ES-I3 (cell line): ENCODE data around the gene ABCA4.

Source experiments
- H3K36me3 ChIP-seq: 2 replicates; pipeline ENCODE4 v1.6.1; 2013; ENCODE audit warnings: mild to moderate bottlenecking, low read length, control low read depth, moderate library complexity; ENCODE audit not compliant: insufficient read depth
- H3K4me1 ChIP-seq: 2 replicates; pipeline ENCODE4 v1.6.1; 2013; ENCODE audit warnings: mild to moderate bottlenecking, control low read depth, low read length; ENCODE audit not compliant: insufficient read depth
- H3K9ac ChIP-seq: 2 replicates; pipeline ENCODE4 v1.6.1; 2013; ENCODE audit warnings: low read depth, mild to moderate bottlenecking, low read length, moderate library complexity
- H3K9me3 ChIP-seq: 2 replicates; pipeline ENCODE4 v1.6.1; 2013; ENCODE audit warnings: mild to moderate bottlenecking, low read length, moderate library complexity; ENCODE audit not compliant: control insufficient read depth, insufficient read depth

ABCA4 gene

DNA sequence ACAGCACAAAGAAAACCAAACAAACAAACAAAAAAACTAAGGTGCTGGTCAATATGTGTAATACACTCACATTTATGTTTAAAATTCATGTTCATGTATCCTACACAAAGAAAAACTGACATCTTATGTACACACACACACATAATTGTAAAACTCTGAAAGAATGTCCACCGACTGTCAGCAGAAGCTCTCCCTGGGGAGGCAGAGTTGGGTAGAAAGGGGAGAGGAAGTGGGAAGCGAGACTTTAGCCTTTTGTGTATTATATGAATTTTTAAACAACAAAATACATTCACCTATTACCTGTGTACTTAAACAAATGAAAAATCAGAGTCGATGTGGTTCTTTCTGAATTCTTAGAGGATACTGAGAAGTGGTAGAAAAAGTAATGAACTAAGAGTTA lies 88.3 kb downstream of the ABCA4 start:
- H3K9ac ChIP-seq, result no peak overlapping the region
- H3K4me1 ChIP-seq, result no peaks in the 10 kb centered on the region; the same call in 1 of the 2 replicates
- H3K9me3 ChIP-seq, result no peaks in the 10 kb centered on the region
- H3K36me3 ChIP-seq, result no peaks in the 10 kb centered on the region

DNA sequence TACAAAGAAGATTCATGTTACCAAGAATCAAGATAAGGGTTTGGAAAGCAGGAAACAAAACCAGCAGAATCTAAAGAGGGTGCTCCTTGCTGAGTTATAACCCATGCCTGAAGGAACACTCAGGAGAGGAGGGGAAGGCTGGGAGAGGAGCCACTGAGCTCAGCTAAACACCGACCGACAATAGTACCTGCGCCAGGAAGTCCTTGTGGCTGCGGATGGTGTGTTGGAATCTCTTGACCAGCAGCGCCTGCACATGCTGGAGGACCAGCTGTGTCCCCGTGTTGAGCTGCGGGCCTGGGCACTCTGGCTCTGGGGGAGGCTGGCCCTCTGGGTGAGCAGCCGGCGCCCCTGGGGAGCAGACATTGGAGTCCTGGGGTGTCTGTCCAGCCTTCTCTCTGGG lies 89.4 kb downstream of the ABCA4 start:
- Histone ChIP-seq H3K9me3 (no peaks in the 10 kb centered on the region), H3K9ac (no peak overlapping the region), H3K4me1 (no peaks in the 10 kb centered on the region), H3K36me3 (no peaks in the 10 kb centered on the region)

DNA sequence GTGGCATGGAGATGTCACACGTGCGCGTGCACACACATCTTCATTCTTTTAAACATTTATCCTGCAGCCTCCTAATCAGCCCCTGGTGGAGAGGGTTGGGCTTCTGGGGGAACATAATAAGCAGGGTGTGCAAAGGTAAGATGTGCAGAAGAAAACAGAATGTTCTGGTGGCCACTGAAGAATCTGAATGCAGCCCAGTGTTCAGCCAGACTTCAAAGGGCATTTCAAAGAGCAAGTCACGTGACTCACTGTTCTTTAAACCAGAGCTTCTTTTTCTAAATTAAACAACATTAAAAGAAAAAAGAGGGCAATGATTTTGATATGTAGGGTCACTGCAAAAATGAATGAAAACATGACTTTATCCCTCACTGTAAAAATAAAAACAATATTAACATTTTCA lies 89.8 kb downstream of the ABCA4 start:
- no peaks in the 10 kb centered on the region for H3K9me3 ChIP-seq
- H3K36me3 ChIP-seq, result no peaks in the 10 kb centered on the region
- H3K9ac ChIP-seq, result no peak overlapping the region
- no peaks in the 10 kb centered on the region for H3K4me1 ChIP-seq

DNA sequence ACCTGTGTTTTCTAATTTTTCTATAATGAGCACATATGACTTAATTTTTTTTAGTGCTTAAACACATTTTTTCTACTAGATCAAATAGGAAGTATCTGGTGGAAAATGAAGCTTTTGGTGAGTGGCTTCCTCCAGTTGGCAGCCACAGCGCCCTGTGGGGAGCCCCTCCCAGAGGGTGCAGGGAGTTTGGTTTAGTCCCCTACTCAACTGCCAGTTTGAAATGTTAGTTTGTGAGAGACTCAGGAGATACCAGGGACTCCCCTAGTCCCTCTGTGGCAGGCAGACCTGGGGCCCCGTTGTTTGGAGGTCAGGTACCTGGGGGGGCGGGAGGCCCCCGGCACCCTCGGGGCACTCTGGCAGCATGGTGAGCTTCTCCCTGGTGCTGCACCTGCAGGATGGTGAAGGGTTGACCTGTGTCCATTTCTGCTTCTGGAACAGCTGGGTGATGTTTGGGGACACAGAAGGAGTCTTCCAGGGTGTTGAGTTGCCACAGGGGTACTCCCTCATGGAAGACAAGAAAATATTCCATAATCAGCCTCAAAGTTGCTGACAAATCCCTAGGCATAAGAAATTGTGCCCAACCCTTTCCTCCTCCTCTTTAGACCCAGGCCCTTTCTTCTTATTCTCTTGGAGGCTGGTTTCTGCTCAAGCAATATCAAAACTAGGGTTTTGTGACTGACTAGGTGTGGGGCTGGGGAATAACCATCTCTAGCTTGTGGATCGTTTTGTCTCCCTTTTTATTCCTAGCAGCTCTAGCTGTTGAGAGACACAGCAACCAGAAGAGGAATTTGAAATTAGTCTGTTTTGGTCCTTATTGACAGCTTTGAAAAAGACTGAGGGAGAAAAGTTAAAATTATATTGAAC lies 91.6 kb downstream of the ABCA4 start:
- H3K9ac ChIP-seq, result no peak overlapping the region
- no peaks in the 10 kb centered on the region for H3K36me3 ChIP-seq
- H3K9me3 ChIP-seq, result no peaks in the 10 kb centered on the region
- no peaks in the 10 kb centered on the region for H3K4me1 ChIP-seq

DNA sequence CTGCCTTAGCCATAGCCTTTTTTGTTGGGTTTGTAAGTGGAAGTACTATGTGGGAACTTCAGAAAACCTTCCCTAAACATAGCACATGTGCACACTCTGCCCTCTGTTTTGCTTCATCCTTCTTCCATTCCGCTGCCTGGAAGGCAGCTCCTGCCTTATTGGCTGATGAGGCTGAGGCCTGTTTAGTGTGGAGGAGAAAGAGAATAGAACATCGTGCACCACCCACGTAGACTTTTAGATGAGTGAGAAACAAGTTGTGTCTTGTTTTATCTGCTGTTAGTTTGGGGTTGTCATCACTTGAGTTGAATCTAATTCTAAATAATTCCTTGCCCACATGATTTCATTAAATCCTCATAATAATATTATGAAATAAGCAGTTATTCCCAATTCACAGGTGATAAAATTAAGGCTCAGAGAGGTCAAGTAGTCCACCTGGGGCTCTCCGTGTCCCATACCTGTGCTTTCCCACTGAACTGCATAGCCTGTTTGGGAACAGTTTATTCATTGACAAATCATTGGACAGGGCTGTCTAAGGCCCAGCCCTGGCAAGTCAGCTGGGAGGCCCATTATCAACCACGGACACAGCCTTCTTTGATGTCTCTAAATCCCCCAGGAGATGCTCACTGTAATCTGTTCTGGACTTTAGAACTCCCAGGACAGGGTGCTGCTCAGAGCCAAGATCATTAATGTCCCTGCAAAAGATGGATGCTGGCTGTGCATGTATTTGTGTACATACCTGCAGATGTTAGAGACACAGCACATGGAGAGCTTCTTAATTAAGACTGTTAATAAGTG lies 93.0 kb downstream of the ABCA4 start:
- Histone ChIP-seq H3K9me3 (no peaks in the 10 kb centered on the region), H3K9ac (no peak overlapping the region), H3K36me3 (no peaks in the 10 kb centered on the region), H3K4me1 (no peaks in the 10 kb centered on the region)

DNA sequence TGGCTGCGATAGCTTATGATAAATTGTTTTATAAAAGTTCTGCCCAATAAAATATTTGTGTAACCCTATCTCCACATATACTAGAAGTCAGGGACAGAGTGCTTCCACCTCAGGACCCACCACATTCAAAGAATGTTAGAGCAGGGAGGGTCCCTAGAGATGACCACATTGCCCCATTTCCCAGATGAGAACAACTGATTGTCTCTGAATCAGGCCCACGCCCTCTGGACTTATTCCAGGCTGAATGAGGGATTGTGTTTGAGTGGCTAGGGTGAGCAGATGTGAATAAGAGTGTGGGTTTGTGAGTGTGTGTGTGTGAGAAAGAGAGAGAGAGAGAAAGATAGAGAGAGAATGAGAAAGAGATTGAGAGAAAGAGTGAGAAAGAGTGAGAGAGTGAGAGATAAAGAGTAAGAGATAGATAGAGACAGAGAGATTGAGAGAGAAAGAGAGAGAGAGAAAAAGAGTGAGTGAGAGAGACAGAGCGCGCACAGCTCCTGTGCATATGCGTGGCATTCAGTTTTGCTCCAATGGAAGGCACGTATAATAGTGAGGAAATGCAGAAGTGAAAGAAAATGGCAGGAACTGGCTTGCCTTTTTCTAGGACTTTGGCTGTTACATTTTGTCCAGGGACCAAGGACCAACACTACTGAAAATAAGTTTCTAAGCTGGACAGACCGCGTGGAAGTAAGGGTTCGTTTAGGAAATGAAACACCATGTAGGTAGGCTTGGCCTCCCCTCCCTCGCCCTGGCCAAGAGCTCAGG lies 94.1 kb downstream of the ABCA4 start:
- no peaks in the 10 kb centered on the region for H3K9me3 ChIP-seq
- H3K9ac ChIP-seq, result no peak overlapping the region
- H3K36me3 ChIP-seq, result no peaks in the 10 kb centered on the region
- peaks cover 1% of the 10 kb centered on the region; the same call in 1 of the 2 replicates for H3K4me1 ChIP-seq

GRCh38 chr1:94025383-94026340 lies 95.3 kb downstream of the ABCA4 start:
- H3K36me3 ChIP-seq, result no peaks in the 10 kb centered on the region
- H3K4me1 ChIP-seq, result peaks cover 11% of the 10 kb centered on the region
- H3K9me3 ChIP-seq, result no peaks in the 10 kb centered on the region
- no peak overlapping the region for H3K9ac ChIP-seq

GRCh38 chr1:94024104-94024792 lies 96.7 kb downstream of the ABCA4 start:
- Histone ChIP-seq H3K9ac (no peak overlapping the region), H3K36me3 (no peaks in the 10 kb centered on the region), H3K9me3 (no peaks in the 10 kb centered on the region), H3K4me1 (peaks cover 11% of the 10 kb centered on the region)

DNA sequence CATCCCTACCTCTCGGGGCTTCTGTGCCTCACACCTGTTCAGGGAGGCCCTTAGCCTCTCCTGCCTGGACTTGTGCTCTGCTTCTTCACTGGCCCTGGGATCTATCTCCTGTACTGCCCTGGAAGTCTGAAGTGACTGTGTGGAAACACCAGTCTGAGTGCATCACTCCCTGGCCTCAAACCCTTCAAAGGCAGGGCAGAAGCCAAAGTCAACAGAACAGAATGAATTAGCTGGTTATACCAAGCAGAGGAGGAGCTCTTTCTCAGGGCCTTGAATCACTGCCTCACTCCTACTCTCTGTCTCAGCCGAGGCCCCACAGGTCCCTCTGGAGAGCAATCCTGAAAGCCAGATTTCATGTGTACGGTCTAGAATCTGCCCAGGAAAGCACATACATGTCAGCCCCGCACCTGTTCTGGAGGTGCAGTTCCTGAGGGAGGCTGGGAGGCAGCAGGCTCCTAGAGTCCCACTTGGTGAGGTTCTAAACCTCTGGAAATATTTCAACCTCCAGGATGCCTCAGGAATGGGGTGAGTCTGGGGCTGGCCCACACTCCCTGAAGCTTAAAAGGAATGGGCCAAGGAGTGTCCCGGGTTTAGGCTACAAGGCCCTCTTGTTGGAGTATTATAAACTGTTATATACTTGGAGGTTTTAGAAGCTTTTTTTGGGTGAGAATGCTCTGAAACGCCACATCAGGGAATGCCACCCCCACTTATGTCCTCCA lies 98.3 kb downstream of the ABCA4 start:
- Histone ChIP-seq H3K4me1 (peaks cover 11% of the 10 kb centered on the region), H3K9me3 (no peaks in the 10 kb centered on the region), H3K36me3 (no peaks in the 10 kb centered on the region), H3K9ac (no peak overlapping the region)

DNA sequence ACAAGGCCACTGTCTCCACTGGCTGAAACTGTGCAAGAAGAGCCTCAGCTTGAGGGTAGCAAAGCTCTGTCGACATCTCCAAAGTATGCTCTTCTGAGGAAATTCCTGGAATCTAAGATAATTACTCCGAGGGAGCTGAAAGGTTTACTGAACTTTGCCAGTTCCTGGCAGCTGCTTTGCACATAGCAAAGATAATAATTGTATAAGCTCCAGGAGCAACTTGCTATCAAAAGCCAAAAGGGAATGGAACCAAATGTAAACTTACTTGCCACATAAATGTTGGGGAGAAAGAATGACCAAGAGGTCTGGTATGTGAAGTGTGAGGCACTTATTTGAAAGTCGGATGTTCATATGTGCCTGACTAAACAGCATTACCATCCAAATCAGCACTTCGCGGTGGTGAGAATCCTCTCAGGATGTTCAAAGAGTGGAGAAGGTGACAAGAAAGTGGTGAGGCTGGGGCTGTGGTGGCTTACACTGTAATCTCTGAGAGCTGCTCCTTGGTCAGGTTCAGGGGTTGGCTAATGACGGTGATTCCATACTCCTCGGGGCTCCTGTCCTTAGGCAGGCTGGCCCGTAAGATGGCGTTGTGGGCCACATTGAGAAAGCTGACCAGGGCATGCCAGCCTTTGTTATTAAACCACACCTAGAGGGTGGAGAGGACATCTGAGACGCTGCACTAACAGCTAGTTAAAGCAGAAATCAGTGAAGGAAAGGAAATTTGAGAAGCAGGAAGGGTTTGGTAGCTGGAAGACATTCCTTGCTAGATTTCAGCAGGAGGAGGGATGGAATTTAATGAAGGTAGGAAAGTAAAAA lies 100.0 kb downstream of the ABCA4 start:
- H3K9ac ChIP-seq, result no peak overlapping the region

DNA sequence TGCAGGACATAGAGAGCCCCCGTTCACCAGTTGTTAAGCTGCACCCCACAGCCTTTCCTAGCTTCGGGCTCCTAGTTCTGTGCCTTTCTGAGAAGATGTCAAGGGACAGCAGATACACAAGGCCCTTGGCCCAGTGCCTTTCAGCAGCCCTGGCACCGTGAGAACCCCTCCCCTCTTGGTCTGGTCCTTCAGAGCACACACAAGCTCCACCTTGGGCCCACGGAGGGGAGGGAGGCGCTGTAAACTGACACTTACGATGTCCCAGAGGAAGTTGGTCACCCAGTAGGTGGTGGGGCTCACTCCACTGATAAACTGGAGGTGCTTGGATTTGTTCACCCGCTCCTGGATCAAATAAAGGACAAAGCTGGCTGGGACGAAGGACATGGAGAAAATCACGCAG lies 101.6 kb downstream of the ABCA4 start:
- no peaks in the 10 kb centered on the region for H3K9me3 ChIP-seq
- H3K9ac ChIP-seq, result no peak overlapping the region
- H3K36me3 ChIP-seq, result no peaks in the 10 kb centered on the region
- H3K4me1 ChIP-seq, result peaks cover 11% of the 10 kb centered on the region

More for the DNA sequence above, 100.0 kb downstream of the ABCA4 start:
- Histone ChIP-seq H3K9me3 (no peaks in the 10 kb centered on the region), H3K4me1 (peaks cover 11% of the 10 kb centered on the region), H3K36me3 (no peaks in the 10 kb centered on the region)

- H3K4me1 ChIP-seq, result peaks cover 29% of the 10 kb centered on the region
- no peak overlapping the region for H3K9ac ChIP-seq
- H3K9me3 ChIP-seq, result no peaks in the 10 kb centered on the region
- H3K36me3 ChIP-seq, result no peaks in the 10 kb centered on the region
These were observed 103.7 kb downstream of the ABCA4 start for GRCh38 chr1:94017155-94017829.
